Tibial nerve (tissue), 3 donors: Measurements from ENCODE around the gene ADAMTS12.

ENCODE experiments used
- POLR2A ChIP-seq, 2 donors: fragments of 450-650 bp; IDR thresholded peaks; one replicate each; pipeline ENCODE4 v1.6.1; 2017; ENCODE audit warnings: antibody characterized with exemption in 2 of 2, mild to moderate bottlenecking in 2 of 2, moderate library complexity in 2 of 2
- TF ChIP-seq, protein P1 (sequence below), 5 experiments: fragments of 200-600 bp in 3 of 5; fragments of 450-650 bp in 2 of 5; sonication (generic) in 3 of 5; IDR thresholded peaks; one replicate each; pipeline ENCODE4 v1.5.1; 2016 to 2019; ENCODE audit warnings: antibody characterized with exemption in 5 of 5, mild to moderate bottlenecking in 3 of 5, moderate library complexity in 2 of 5

DNA sequence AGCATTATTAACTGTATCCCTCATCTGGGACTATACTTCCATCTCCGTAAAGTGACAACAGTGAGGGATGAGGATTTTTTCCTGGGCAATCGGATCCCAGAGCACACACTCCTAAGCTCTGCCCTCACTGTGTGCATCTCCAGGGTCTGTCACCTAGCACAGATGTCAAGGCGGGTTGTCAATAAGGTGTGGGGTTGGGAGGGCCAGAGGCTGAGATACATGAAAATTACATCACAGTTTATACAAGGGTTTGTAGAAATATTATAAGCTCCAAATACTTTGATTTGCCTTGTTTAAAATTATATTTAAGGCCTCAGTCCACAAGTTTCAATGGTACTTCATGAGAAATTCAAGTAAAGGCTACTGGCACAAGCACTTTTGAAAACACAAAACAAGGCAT, 4.5 kb downstream of the ADAMTS12 start:
- TF ChIP-seq, protein P1, sequence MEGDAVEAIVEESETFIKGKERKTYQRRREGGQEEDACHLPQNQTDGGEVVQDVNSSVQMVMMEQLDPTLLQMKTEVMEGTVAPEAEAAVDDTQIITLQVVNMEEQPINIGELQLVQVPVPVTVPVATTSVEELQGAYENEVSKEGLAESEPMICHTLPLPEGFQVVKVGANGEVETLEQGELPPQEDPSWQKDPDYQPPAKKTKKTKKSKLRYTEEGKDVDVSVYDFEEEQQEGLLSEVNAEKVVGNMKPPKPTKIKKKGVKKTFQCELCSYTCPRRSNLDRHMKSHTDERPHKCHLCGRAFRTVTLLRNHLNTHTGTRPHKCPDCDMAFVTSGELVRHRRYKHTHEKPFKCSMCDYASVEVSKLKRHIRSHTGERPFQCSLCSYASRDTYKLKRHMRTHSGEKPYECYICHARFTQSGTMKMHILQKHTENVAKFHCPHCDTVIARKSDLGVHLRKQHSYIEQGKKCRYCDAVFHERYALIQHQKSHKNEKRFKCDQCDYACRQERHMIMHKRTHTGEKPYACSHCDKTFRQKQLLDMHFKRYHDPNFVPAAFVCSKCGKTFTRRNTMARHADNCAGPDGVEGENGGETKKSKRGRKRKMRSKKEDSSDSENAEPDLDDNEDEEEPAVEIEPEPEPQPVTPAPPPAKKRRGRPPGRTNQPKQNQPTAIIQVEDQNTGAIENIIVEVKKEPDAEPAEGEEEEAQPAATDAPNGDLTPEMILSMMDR (IDR thresholded peaks at IDR 0.05): no peak
- TF ChIP-seq POLR2A (IDR thresholded peaks at IDR 0.05): no peak
